K562 (cell line): Measurements from ENCODE around the gene RNU6-1. TPM values are rescaled to one million over a fixed set of nuclear protein-coding genes. Genes with fewer than 3 reads are reported as not detected.

Source experiments
- C11orf30 ChIP-seq: fragments of 450-650 bp; IDR thresholded peaks from 2 replicates; pipeline ENCODE4 v1.6.1; 2016; ENCODE audit warnings: low read depth, mild to moderate bottlenecking
- CC2D1A ChIP-seq: fragments of 450-650 bp; IDR thresholded peaks from 2 replicates; pipeline ENCODE4 v1.6.1; 2017; ENCODE audit warnings: mild to moderate bottlenecking
- CCNT2 ChIP-seq: IDR thresholded peaks from 2 replicates; pipeline ENCODE4 v1.6.1; 2011; ENCODE audit warnings: borderline replicate concordance, low read depth, mild to moderate bottlenecking, moderate library complexity, mixed read lengths, low read length; ENCODE audit not compliant: insufficient read length; ENCODE audit errors: extremely low read depth
- CSDE1 ChIP-seq, 2 experiments: fragments of 450-650 bp; IDR thresholded peaks; 2 replicates each; pipeline ENCODE4 v1.6.1; 2016; ENCODE audit warnings: mild to moderate bottlenecking in 1 of 2
- CTBP1 ChIP-seq: fragments of 450-650 bp; IDR thresholded peaks from 2 replicates; pipeline ENCODE4 v1.6.1; 2016; ENCODE audit warnings: borderline replicate concordance
- DPF2 ChIP-seq: fragments of 450-650 bp; IDR thresholded peaks from 2 replicates; pipeline ENCODE4 v1.6.1; 2016
- EGR1 ChIP-seq: fragments of 450-650 bp; conservative IDR thresholded peaks from 2 replicates; pipeline ENCODE4 v1.6.1; 2017; ENCODE audit warnings: mild to moderate bottlenecking
- EHMT2 ChIP-seq: fragments of 450-650 bp; IDR thresholded peaks from 2 replicates; pipeline ENCODE4 v1.6.1; 2018; ENCODE audit warnings: antibody characterized with exemption
- JUND ChIP-seq, 2 experiments: IDR thresholded peaks; 2 replicates in 1 of 2; 3 replicates in 1 of 2; pipeline ENCODE4 v1.6.1; 2011; ENCODE audit warnings: borderline replicate concordance in 2 of 2, low read depth in 2 of 2, low read length in 2 of 2, improper control_type of control experiment in 1 of 2, missing biosample characterization in 1 of 2, missing genetic modification characterization in 1 of 2, missing genetic modification reagents in 1 of 2
- MCM2 ChIP-seq: fragments of 450-650 bp; IDR thresholded peaks from 2 replicates; pipeline ENCODE4 v1.6.1; 2017; ENCODE audit warnings: low read depth, mild to moderate bottlenecking
- NFIC ChIP-seq: fragments of 450-650 bp; IDR thresholded peaks from 2 replicates; pipeline ENCODE4 v1.6.1; 2017; ENCODE audit warnings: mild to moderate bottlenecking, inconsistent platforms
- NFIX ChIP-seq: fragments of 250-450 bp; sonication (Bioruptor Pico); IDR thresholded peaks from 2 replicates; pipeline ENCODE4 v1.4.0; 2020; ENCODE audit warnings: low read depth, mild to moderate bottlenecking, moderate library complexity
- NFRKB ChIP-seq: fragments of 450-650 bp; IDR thresholded peaks from 2 replicates; pipeline ENCODE4 v1.6.1; 2016; ENCODE audit warnings: low read depth
- RAD21 ChIP-seq, 2 experiments: fragments of 250-450 bp in 1 of 2; fragments of 450-650 bp in 1 of 2; sonication (Bioruptor Pico) in 1 of 2; formaldehyde crosslinking in 1 of 2; IDR thresholded peaks in 1 of 2; conservative IDR thresholded peaks in 1 of 2; 2 replicates each; pipeline versions ENCODE4 v1.4.0 to v1.8.0; 2020 to 2022; ENCODE audit warnings: mild to moderate bottlenecking in 2 of 2, moderate library complexity in 1 of 2
- RBFOX2 ChIP-seq: fragments of 200-400 bp; formaldehyde crosslinking; IDR thresholded peaks from 2 replicates; pipeline ENCODE4 v1.6.1; 2017; ENCODE audit warnings: low read depth, mild to moderate bottlenecking, low read length, moderate library complexity
- RCOR1 ChIP-seq, 2 experiments: IDR thresholded peaks; 2 replicates each; pipeline ENCODE4 v1.6.1; 2012; ENCODE audit warnings: low read depth in 2 of 2, low read length in 2 of 2, borderline replicate concordance in 1 of 2, improper control_type of control experiment in 1 of 2
- SMARCE1 ChIP-seq: fragments of 450-650 bp; IDR thresholded peaks from 2 replicates; pipeline ENCODE4 v1.7.1; 2016; ENCODE audit warnings: mild to moderate bottlenecking
- SRSF3 ChIP-seq: fragments of 200-400 bp; formaldehyde crosslinking; IDR thresholded peaks from 2 replicates; pipeline ENCODE4 v1.6.1; 2016; ENCODE audit warnings: mild to moderate bottlenecking, low read length, moderate library complexity; ENCODE audit not compliant: insufficient read depth
- TRIM24 ChIP-seq, 2 experiments: fragments of 450-650 bp; IDR thresholded peaks; 2 replicates each; pipeline ENCODE4 v1.6.1; 2016
- ZC3H4 ChIP-seq: sonication (generic); formaldehyde crosslinking; IDR thresholded peaks from 2 replicates; pipeline ENCODE4 v1.9.0; 2021; ENCODE audit warnings: missing genetic modification reagents, borderline replicate concordance
- ZNF253 ChIP-seq: fragments of 250-450 bp; sonication (Bioruptor Pico); conservative IDR thresholded peaks from 2 replicates; pipeline ENCODE4 v1.6.1; 2021; ENCODE audit warnings: mild to moderate bottlenecking
- ZNF316 ChIP-seq: fragments of 450-650 bp; IDR thresholded peaks from 2 replicates; pipeline ENCODE4 v1.6.1; 2016
- polyA plus RNA-seq, 8 experiments: library from polyadenylated mRNA; depleted of rRNA in 4 of 8; stranded (reverse) in 5 of 8; unstranded in 3 of 8; fragments of >200 nt; fragmentation: Nextera tagmentation in 2 of 8; fragmentation: Illumina TruSeq in 1 of 8; extraction: Ambion mirVana in 2 of 8; extraction: Trizol in 1 of 8; gene quantifications; 2 replicates each; pipeline versions ENCODE4 v1.2.1 to v1.2.3, GENCODE V29; 2011 to 2014; ENCODE audit warnings: inconsistent platforms in 1 of 8, missing spikeins in 1 of 8
- total RNA-seq, 7 experiments: library from RNA; depleted of rRNA in 6 of 7; stranded (reverse); fragments of >200 nt in 6 of 7; fragmentation: Illumina TruSeq in 2 of 7; extraction: Trizol in 2 of 7; gene quantifications; 2 replicates each; pipeline versions ENCODE4 v1.2.1 to v1.2.3, GENCODE V29; 2011 to 2021; ENCODE audit warnings: low replicate concordance in 1 of 7
- TF ChIP-seq, protein P1 (sequence below): sonication (generic); formaldehyde crosslinking; IDR thresholded peaks from 2 replicates; pipeline ENCODE4 v1.8.1; 2023; ENCODE audit warnings: mild to moderate bottlenecking, missing genetic modification reagents
- TF ChIP-seq, protein P2 (sequence below), 2 experiments: fragments of 250-450 bp in 1 of 2; fragments of 450-650 bp in 1 of 2; sonication (Bioruptor Pico) in 1 of 2; IDR thresholded peaks; 2 replicates each; pipeline versions ENCODE4 v1.6.1 to v1.8.0; 2016 to 2021; ENCODE audit warnings: mild to moderate bottlenecking in 2 of 2, moderate library complexity in 2 of 2, missing compliant biosample characterization in 1 of 2, missing genetic modification characterization in 1 of 2

The RNU6-1 gene
- total and polyA plus RNA-seq, 9 of the 15 experiments (the other 6 are each of a cell fraction or from before 2014, with no cell fraction given): not detected

DNA sequence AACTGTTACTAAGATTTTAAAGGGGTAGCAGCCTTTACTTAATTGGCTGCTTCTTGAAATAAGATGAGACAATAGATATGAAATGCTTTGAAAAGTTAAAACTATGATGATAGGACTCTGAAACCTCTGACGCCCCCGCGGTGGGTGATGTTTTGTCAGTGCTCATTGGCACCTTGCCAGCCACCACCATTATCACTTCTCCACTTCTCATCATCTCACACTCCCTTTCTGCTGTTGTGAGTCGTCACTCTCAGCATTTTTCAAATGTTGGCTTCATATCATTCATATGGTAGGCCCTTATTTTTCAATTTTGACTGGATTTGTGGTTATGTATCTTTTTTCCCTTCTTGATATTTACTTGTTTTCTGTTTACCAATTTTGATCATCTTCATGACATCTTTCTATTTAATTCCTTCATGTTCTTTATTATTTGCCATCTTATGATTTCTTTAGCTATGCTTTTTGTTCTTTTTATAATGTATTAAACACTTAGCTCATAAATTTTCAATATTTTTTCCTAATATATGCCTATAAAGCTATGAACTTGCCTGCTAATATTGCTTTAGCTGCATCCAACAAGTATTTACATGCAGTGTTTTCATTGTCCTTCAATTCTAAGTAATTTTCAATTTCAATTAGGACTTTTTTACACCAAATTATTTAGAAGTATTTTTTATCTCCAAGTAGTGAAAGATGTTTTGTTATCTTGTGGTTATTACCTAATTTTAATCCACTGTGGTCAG lies 44.8 kb downstream of the RNU6-1 start (continued):
- TF ChIP-seq, protein P1, sequence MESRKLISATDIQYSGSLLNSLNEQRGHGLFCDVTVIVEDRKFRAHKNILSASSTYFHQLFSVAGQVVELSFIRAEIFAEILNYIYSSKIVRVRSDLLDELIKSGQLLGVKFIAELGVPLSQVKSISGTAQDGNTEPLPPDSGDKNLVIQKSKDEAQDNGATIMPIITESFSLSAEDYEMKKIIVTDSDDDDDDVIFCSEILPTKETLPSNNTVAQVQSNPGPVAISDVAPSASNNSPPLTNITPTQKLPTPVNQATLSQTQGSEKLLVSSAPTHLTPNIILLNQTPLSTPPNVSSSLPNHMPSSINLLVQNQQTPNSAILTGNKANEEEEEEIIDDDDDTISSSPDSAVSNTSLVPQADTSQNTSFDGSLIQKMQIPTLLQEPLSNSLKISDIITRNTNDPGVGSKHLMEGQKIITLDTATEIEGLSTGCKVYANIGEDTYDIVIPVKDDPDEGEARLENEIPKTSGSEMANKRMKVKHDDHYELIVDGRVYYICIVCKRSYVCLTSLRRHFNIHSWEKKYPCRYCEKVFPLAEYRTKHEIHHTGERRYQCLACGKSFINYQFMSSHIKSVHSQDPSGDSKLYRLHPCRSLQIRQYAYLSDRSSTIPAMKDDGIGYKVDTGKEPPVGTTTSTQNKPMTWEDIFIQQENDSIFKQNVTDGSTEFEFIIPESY: no peak
- TF ChIP-seq EHMT2: 0 out of 2 replicates have a peak, but pooled peaks have one; percentile 9
- TF ChIP-seq SMARCE1: 0 out of 2 replicates have a peak, but pooled peaks have one; percentile 18
- no peak for TF ChIP-seq RBFOX2
- peak in 1 of 2 experiments; percentile 29; a peak in 1 of 4 replicates for TF ChIP-seq TRIM24 (IDR thresholded peaks at IDR 0.05)
- no peak for TF ChIP-seq SRSF3
- TF ChIP-seq CTBP1: 0 out of 2 replicates have a peak, but pooled peaks have one; percentile 30
- no peak for TF ChIP-seq NFRKB
- no peak for TF ChIP-seq C11orf30
- TF ChIP-seq RCOR1 (IDR thresholded peaks at IDR 0.05; ENCODE audit: borderline replicate concordance in 1 of 2, low read depth in 2 of 2, low read length in 2 of 2): peak in 1 of 2 experiments; percentile 7; a peak in 1 of 4 replicates
- TF ChIP-seq CCNT2: no peak
- no peak for TF ChIP-seq CSDE1 (IDR thresholded peaks at IDR 0.05)
- TF ChIP-seq JUND (IDR thresholded peaks at IDR 0.05; ENCODE audit: borderline replicate concordance, low read depth, low read length): peak; percentile 28; the same call in 1 of the 2 replicates
- no peak for TF ChIP-seq JUND (tag; IDR thresholded peaks at IDR 0.05; ENCODE audit: borderline replicate concordance, low read depth, low read length)
- TF ChIP-seq ZNF253 (CRISPR knock-in tag): no peak
- TF ChIP-seq NFIC: peak; percentile 100
- peak; percentile 91 for TF ChIP-seq NFIX (CRISPR knock-in tag)
- no peak for TF ChIP-seq MCM2
- TF ChIP-seq, protein P2, sequence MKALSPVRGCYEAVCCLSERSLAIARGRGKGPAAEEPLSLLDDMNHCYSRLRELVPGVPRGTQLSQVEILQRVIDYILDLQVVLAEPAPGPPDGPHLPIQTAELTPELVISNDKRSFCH (CRISPR knock-in tag; IDR thresholded peaks at IDR 0.05): no peak
- TF ChIP-seq, protein P2 (tag; IDR thresholded peaks at IDR 0.05): no peak
- TF ChIP-seq CC2D1A: 0 out of 2 replicates have a peak, but pooled peaks have one; percentile 20
- TF ChIP-seq ZC3H4 (CRISPR knock-in tag): no peak
- TF ChIP-seq ZNF316: 0 out of 2 replicates have a peak, but pooled peaks have one; percentile 4
- TF ChIP-seq RAD21 (CRISPR knock-in tag; conservative IDR thresholded peaks at IDR 0.05 in 1 of 2, IDR thresholded peaks at IDR 0.05 in 1 of 2): peak in 1 of 2 experiments; percentile 27; a peak in 1 of 4 replicates
- TF ChIP-seq EGR1: peak; percentile 93
- TF ChIP-seq DPF2: peak; percentile 34; the same call in 1 of the 2 replicates
